Middle frontal gyrus (tissue), 1 donor: ENCODE results near the gene NPAS3.

Source experiments
- DNase-seq: peaks from one replicate; pipeline ENCODE4 v3.0.0-alpha.2; 2015; ENCODE audit warnings: low spot score; ENCODE audit errors: extremely low spot score

Gene NPAS3

GRCh38 chr14:33432407-33433023 lies 493.8 kb downstream of the NPAS3 start:
- no peak for DNase-seq

- no peak for DNase-seq
Measured at GRCh38 chr14:33433396-33433795, 494.7 kb downstream of the NPAS3 start.

- no peak for DNase-seq
Measured at GRCh38 chr14:33435911-33436689, 497.4 kb downstream of the NPAS3 start.

GRCh38 chr14:33441633-33442032 lies 503.0 kb downstream of the NPAS3 start:
- no peak for DNase-seq

- no peak for DNase-seq
Measured at GRCh38 chr14:33444136-33444535, 505.5 kb downstream of the NPAS3 start.

GRCh38 chr14:33449268-33449667 lies 510.6 kb downstream of the NPAS3 start:
- no peak for DNase-seq

- no peak for DNase-seq
Measured at GRCh38 chr14:33449703-33450395, 511.2 kb downstream of the NPAS3 start.

- no peak for DNase-seq
Measured at GRCh38 chr14:33450416-33450815, 511.7 kb downstream of the NPAS3 start.

- DNase-seq = no peak
Measured at GRCh38 chr14:33451211-33451610, 512.5 kb downstream of the NPAS3 start.

GRCh38 chr14:33452995-33453394 lies 514.3 kb downstream of the NPAS3 start:
- DNase-seq = no peak

GRCh38 chr14:33454022-33454595 lies 515.4 kb downstream of the NPAS3 start:
- no peak for DNase-seq

- no peak for DNase-seq
Measured at GRCh38 chr14:33454707-33455106, 516.0 kb downstream of the NPAS3 start.

GRCh38 chr14:33455654-33456345 lies 517.1 kb downstream of the NPAS3 start:
- no peak for DNase-seq

- DNase-seq = no peak
Measured at GRCh38 chr14:33457021-33457420, 518.3 kb downstream of the NPAS3 start.

- DNase-seq = no peak
Measured at GRCh38 chr14:33457617-33458016, 518.9 kb downstream of the NPAS3 start.

- DNase-seq = no peak
Measured at GRCh38 chr14:33460164-33460563, 521.5 kb downstream of the NPAS3 start.

GRCh38 chr14:33461036-33461435 lies 522.4 kb downstream of the NPAS3 start:
- no peak for DNase-seq

GRCh38 chr14:33463731-33464130 lies 525.1 kb downstream of the NPAS3 start:
- no peak for DNase-seq

GRCh38 chr14:33464254-33464962 lies 525.7 kb downstream of the NPAS3 start:
- DNase-seq = no peak

- DNase-seq = no peak
Measured at GRCh38 chr14:33465846-33466700, 527.4 kb downstream of the NPAS3 start.
